Karpas-422 (cell line): Measurements from ENCODE around the gene RBSN. TPM values are rescaled to one million over a fixed set of nuclear protein-coding genes. Genes with fewer than 3 reads are reported as not detected.

Experiments
- DNase-seq: peaks from one replicate; pipeline ENCODE4 v3.0.0-alpha.2; 2015
- H2AFZ ChIP-seq: fragments of 200-600 bp; sonication (generic); 2 replicates; pipeline ENCODE4 v1.6.1; 2014; ENCODE audit warnings: antibody characterized with exemption, low read length, mixed read lengths
- H3K27ac ChIP-seq: fragments of 200-600 bp; sonication (generic); 2 replicates; pipeline ENCODE4 v1.5.1; 2014; ENCODE audit warnings: mild to moderate bottlenecking, low read length, moderate library complexity
- H3K27me3 ChIP-seq: fragments of 200-600 bp; sonication (generic); 2 replicates; pipeline ENCODE4 v1.6.1; 2014; ENCODE audit warnings: low read length, mixed read lengths
- H3K36me3 ChIP-seq: fragments of 200-600 bp; sonication (generic); 2 replicates; pipeline ENCODE4 v1.6.1; 2014; ENCODE audit warnings: low read length, mixed read lengths; ENCODE audit not compliant: insufficient read depth
- H3K4me1 ChIP-seq: fragments of 200-600 bp; sonication (generic); 2 replicates; pipeline ENCODE4 v1.6.1; 2014; ENCODE audit warnings: mild to moderate bottlenecking, low read length, mixed read lengths
- H3K4me2 ChIP-seq: fragments of 200-600 bp; sonication (generic); 2 replicates; pipeline ENCODE4 v1.6.1; 2014; ENCODE audit warnings: low read length, low read depth, mild to moderate bottlenecking; ENCODE audit not compliant: poor library complexity, severe bottlenecking
- H3K4me3 ChIP-seq: fragments of 200-600 bp; sonication (generic); 2 replicates; pipeline ENCODE4 v1.5.1; 2014; ENCODE audit warnings: mild to moderate bottlenecking, antibody characterized with exemption, low read length, mixed read lengths
- H3K79me2 ChIP-seq: fragments of 200-600 bp; sonication (generic); 2 replicates; pipeline ENCODE4 v1.6.1; 2014; ENCODE audit warnings: mild to moderate bottlenecking, low read length, mixed read lengths
- H3K9ac ChIP-seq: fragments of 200-600 bp; sonication (generic); 2 replicates; pipeline ENCODE4 v1.6.0; 2014; ENCODE audit warnings: low read length
- H3K9me2 ChIP-seq: fragments of 200-600 bp; sonication (generic), shearing (Covaris generic); replicated peaks from 2 replicates; pipeline ENCODE4 v1.6.0; 2014; ENCODE audit warnings: mild to moderate bottlenecking, low read length, moderate library complexity; ENCODE audit not compliant: insufficient read depth
- H3K9me3 ChIP-seq: fragments of 300-700, 200-600 bp; sonication (generic); 2 replicates; pipeline ENCODE4 v1.6.1; 2014; ENCODE audit warnings: low read length, mixed read lengths
- H4K20me1 ChIP-seq: fragments of 200-600 bp; sonication (generic); 2 replicates; pipeline ENCODE4 v1.6.1; 2014; ENCODE audit warnings: mild to moderate bottlenecking, antibody characterized with exemption, low read length, low read depth; ENCODE audit not compliant: insufficient read depth
- total RNA-seq: library from RNA; depleted of rRNA; stranded (reverse); fragments of >200 nt; shearing (Covaris generic); gene quantifications from 2 replicates; pipeline ENCODE4 v1.2.3, GENCODE V29; 2014; ENCODE audit warnings: low replicate concordance

Gene RBSN
- total RNA-seq, 1 experiment from 2014 or later = 12.2 TPM

- Histone ChIP-seq H3K27ac (peak overlapping the region; percentile 89), H3K79me2 (peaks cover 88% of the 10 kb centered on the region), H3K4me2 (peak overlapping the region; percentile 45), H3K9me2 (no peaks in the 10 kb centered on the region), H4K20me1 (peaks cover 31% of the 10 kb centered on the region), H3K36me3 (peaks cover 66% of the 10 kb centered on the region), H2AFZ (no peak overlapping the region), H3K4me1 (peaks cover 69% of the 10 kb centered on the region), H3K27me3 (no peaks in the 10 kb centered on the region), H3K9ac (peak overlapping the region; percentile 14; the same call in 1 of the 2 replicates), H3K4me3 (no peak overlapping the region), H3K9me3 (no peaks in the 10 kb centered on the region)
- peak; percentile 80 for DNase-seq
Measured at GRCh38 chr3:15051531-15051930, 47.4 kb downstream of the RBSN start.

GRCh38 chr3:15050405-15051092, 48.4 kb downstream of the RBSN start:
- Histone ChIP-seq H4K20me1 (peaks cover 27% of the 10 kb centered on the region), H3K9ac (peak overlapping the region; percentile 49), H3K27ac (peak overlapping the region; percentile 89), H3K27me3 (no peaks in the 10 kb centered on the region), H3K9me3 (no peaks in the 10 kb centered on the region), H3K36me3 (peaks cover 71% of the 10 kb centered on the region), H2AFZ (no peak overlapping the region), H3K4me2 (peak overlapping the region; percentile 45), H3K79me2 (peaks cover 81% of the 10 kb centered on the region), H3K9me2 (no peaks in the 10 kb centered on the region), H3K4me1 (peaks cover 73% of the 10 kb centered on the region), H3K4me3 (no peak overlapping the region; the same call in 1 of the 2 replicates)
- peak; percentile 84 for DNase-seq

- H3K27ac ChIP-seq = peak overlapping the region; percentile 89
- H4K20me1 ChIP-seq = peaks cover 23% of the 10 kb centered on the region
- peaks cover 77% of the 10 kb centered on the region for H3K36me3 ChIP-seq
- H3K9me2 ChIP-seq = no peaks in the 10 kb centered on the region
- no peak overlapping the region for H2AFZ ChIP-seq
- H3K9ac ChIP-seq = no peak overlapping the region; the same call in 1 of the 2 replicates
- peak overlapping the region; percentile 42 for H3K4me2 ChIP-seq
- H3K27me3 ChIP-seq = no peaks in the 10 kb centered on the region
- DNase-seq = no peak
- no peaks in the 10 kb centered on the region for H3K9me3 ChIP-seq
- H3K79me2 ChIP-seq = peaks cover 73% of the 10 kb centered on the region
- peaks cover 77% of the 10 kb centered on the region for H3K4me1 ChIP-seq
- H3K4me3 ChIP-seq = no peak overlapping the region
Measured at GRCh38 chr3:15049584-15049983, 49.4 kb downstream of the RBSN start.

GRCh38 chr3:15045667-15046066, 53.3 kb downstream of the RBSN start:
- Histone ChIP-seq H3K9ac (0 out of 2 replicates have a peak overlapping the region, but pooled peaks have one; percentile 7), H3K4me2 (peak overlapping the region; percentile 27), H3K27ac (peak overlapping the region; percentile 69), H3K27me3 (no peaks in the 10 kb centered on the region), H3K79me2 (peaks cover 54% of the 10 kb centered on the region), H4K20me1 (0 out of 2 replicates have a peak, but pooled peaks cover 8% of the 10 kb centered on the region), H3K4me1 (peaks cover 58% of the 10 kb centered on the region), H3K9me3 (no peaks in the 10 kb centered on the region), H3K36me3 (peaks cover 89% of the 10 kb centered on the region), H3K4me3 (no peak overlapping the region), H2AFZ (no peak overlapping the region), H3K9me2 (no peaks in the 10 kb centered on the region)
- no peak for DNase-seq

GRCh38 chr3:15044326-15044725, 54.6 kb downstream of the RBSN start:
- H3K4me1 ChIP-seq = peaks cover 45% of the 10 kb centered on the region
- no peak overlapping the region for H2AFZ ChIP-seq
- peak overlapping the region; percentile 7; the same call in 1 of the 2 replicates for H3K9ac ChIP-seq
- no peak overlapping the region for H3K4me3 ChIP-seq
- no peaks in the 10 kb centered on the region for H3K9me3 ChIP-seq
- H3K36me3 ChIP-seq = peaks cover 82% of the 10 kb centered on the region
- peak overlapping the region; percentile 69 for H3K27ac ChIP-seq
- no peaks in the 10 kb centered on the region for H4K20me1 ChIP-seq
- peaks cover 43% of the 10 kb centered on the region for H3K79me2 ChIP-seq
- peak overlapping the region; percentile 27 for H3K4me2 ChIP-seq
- peak; percentile 72 for DNase-seq
- H3K9me2 ChIP-seq = no peaks in the 10 kb centered on the region
- no peaks in the 10 kb centered on the region for H3K27me3 ChIP-seq

- H3K4me2 ChIP-seq = no peak overlapping the region
- H3K4me3 ChIP-seq = no peak overlapping the region
- peaks cover 44% of the 10 kb centered on the region for H3K4me1 ChIP-seq
- no peaks in the 10 kb centered on the region for H3K9me2 ChIP-seq
- H3K9ac ChIP-seq = no peak overlapping the region
- no peaks in the 10 kb centered on the region for H3K9me3 ChIP-seq
- H4K20me1 ChIP-seq = no peaks in the 10 kb centered on the region
- no peak for DNase-seq
- peaks cover 79% of the 10 kb centered on the region for H3K36me3 ChIP-seq
- peak overlapping the region; percentile 69 for H3K27ac ChIP-seq
- H2AFZ ChIP-seq = no peak overlapping the region
- H3K27me3 ChIP-seq = no peaks in the 10 kb centered on the region
- H3K79me2 ChIP-seq = peaks cover 35% of the 10 kb centered on the region
Measured at GRCh38 chr3:15043408-15044171, 55.4 kb downstream of the RBSN start.

- H3K9me2 ChIP-seq = no peaks in the 10 kb centered on the region
- no peak overlapping the region for H3K9ac ChIP-seq
- DNase-seq = no peak
- H3K79me2 ChIP-seq = peaks cover 29% of the 10 kb centered on the region
- H3K27ac ChIP-seq = peak overlapping the region; percentile 69; the same call in 1 of the 2 replicates
- H3K9me3 ChIP-seq = no peaks in the 10 kb centered on the region
- no peak overlapping the region for H2AFZ ChIP-seq
- peaks cover 76% of the 10 kb centered on the region for H3K36me3 ChIP-seq
- no peaks in the 10 kb centered on the region for H4K20me1 ChIP-seq
- peaks cover 44% of the 10 kb centered on the region for H3K4me1 ChIP-seq
- H3K27me3 ChIP-seq = no peaks in the 10 kb centered on the region
- no peak overlapping the region for H3K4me3 ChIP-seq
- no peak overlapping the region for H3K4me2 ChIP-seq
Measured at GRCh38 chr3:15042936-15043335, 56.0 kb downstream of the RBSN start.

GRCh38 chr3:15041950-15042349, 57.0 kb downstream of the RBSN start:
- Histone ChIP-seq H3K4me3 (no peak overlapping the region), H3K9me2 (no peaks in the 10 kb centered on the region), H3K4me1 (peaks cover 41% of the 10 kb centered on the region), H3K9me3 (no peaks in the 10 kb centered on the region), H3K79me2 (peaks cover 23% of the 10 kb centered on the region), H4K20me1 (no peaks in the 10 kb centered on the region), H3K36me3 (peaks cover 66% of the 10 kb centered on the region), H3K4me2 (no peak overlapping the region), H2AFZ (no peak overlapping the region), H3K9ac (no peak overlapping the region), H3K27ac (no peak overlapping the region), H3K27me3 (no peaks in the 10 kb centered on the region)
- DNase-seq = no peak
